HG03280 (cell line): ENCODE results near the gene UNC5C.

Source experiments
- ATAC-seq: cut with Tn5 transposase; IDR thresholded peaks from one replicate; pipeline ENCODE4 v1.9.1; 2021; ENCODE audit warnings: mild to moderate bottlenecking, moderate library complexity; ENCODE audit not compliant: unreplicated experiment

Gene UNC5C

GRCh38 chr4:95469617-95470016 lies 79.2 kb downstream of the UNC5C start:
- no peak for ATAC-seq

DNA sequence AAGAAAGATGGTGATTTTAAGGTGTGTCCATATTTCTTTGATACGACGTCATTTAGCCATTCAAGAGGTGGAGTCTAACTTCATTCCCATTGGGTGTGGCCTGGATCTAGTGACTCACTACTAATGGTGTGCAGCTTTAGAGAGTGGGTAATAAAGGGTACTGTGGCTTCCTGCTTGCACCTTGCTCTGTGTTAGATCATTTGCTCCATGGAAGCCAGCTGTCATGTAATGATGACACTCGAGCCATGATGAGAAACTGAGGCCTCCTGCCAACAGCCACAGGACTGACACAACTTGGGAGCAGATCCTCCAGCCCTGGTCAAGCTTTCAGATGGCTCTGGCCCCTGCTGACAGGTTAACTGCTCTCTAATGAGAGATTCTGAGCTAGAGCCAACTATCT lies 82.0 kb downstream of the UNC5C start:
- no peak for ATAC-seq

- no peak for ATAC-seq
Observed at GRCh38 chr4:95465010-95465409, 83.8 kb downstream of the UNC5C start.

- ATAC-seq: no peak
Observed at GRCh38 chr4:95462921-95463320, 85.9 kb downstream of the UNC5C start.

DNA sequence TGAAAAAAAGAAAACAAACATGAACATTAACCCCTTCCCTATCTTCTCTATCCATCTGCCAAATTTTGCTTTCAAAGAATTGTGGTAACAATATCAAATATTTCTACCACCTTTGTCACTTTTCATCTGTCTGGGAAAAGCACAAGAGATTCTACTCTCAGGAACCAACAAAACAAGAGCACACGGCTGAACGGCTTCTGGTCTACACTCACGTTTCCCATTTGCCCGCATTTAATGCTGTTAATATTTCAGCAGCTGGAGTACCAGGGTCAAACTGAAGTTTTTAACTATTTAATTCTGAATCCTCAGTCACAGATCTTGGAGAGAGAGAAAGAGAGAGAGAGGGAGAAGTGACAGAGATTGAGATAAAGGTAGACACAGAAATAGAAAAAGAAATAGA lies 91.4 kb downstream of the UNC5C start:
- ATAC-seq: no peak

DNA sequence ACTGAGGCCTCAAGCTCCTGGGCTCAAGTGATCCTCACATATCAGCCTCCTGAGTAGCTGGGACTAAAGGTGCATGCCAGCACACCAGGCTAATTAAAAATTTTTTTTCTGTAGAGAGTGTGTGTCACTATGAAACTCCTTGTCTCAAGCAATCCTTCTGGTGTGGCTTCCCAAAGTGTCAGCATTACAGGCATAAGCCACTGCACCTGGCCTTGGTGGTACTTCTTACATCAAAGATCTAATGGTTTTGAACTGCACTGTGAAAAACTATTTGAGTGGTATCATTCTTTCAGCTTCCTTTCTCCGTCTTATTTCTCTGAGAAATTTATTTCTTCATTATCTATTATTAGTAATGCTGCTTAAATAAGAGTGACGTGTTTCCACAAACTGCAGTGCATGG lies 98.5 kb downstream of the UNC5C start:
- no peak for ATAC-seq

DNA sequence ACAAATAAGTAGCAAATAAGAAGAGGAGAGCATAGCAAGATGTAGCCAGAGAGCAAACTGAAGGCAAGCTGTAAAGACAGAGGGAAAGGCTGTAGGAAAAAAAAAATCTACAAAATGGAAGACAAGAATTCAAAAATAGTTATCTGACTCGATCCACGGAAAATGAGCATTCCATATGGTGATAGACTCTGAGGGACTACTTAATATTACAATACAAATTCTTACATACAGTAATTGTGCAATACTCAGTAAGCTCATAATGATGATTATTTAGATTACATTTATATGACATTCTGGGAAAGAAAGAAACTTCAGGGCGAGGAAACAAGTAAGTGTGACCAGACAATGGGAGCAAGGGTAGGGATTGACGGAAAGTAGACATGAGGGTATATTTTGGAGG lies 102.6 kb downstream of the UNC5C start:
- no peak for ATAC-seq

DNA sequence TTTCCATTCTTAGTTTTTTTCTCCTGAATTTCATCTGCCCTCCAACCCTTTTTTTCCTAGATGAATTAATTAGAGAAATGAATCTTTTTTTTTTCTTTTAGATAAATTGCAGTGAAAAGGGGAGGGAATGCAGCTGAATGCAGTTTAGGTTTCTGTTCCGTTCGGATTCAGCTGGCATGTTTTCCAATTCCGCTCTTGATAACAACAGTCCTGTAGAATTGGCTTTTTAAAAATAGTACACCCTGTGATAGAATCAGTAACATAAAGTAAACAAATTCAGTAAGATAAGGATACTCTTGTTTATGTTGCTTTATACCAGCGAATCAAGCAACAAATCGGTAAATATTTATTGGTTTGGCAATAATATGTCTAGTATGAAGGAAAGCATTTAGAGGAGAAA lies 103.5 kb downstream of the UNC5C start:
- no peak for ATAC-seq

DNA sequence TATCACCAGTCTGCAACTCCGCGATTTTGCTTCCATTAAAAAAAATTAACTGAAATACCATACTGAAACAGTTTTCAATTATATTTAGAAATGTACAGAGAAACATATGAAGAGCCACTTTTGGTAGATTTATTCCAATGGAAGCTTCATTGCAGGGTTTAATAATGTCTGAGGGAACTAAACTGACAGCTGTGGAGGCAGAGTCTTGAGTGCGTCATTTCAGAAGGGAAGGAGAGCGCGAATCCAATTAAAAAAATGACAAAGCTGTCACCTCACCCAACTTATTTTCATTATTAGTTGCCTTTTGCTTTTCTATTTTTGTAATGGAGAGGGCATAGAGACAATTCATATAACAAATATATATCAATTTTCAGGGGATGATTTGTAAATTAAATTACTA lies 104.0 kb downstream of the UNC5C start:
- ATAC-seq: no peak

DNA sequence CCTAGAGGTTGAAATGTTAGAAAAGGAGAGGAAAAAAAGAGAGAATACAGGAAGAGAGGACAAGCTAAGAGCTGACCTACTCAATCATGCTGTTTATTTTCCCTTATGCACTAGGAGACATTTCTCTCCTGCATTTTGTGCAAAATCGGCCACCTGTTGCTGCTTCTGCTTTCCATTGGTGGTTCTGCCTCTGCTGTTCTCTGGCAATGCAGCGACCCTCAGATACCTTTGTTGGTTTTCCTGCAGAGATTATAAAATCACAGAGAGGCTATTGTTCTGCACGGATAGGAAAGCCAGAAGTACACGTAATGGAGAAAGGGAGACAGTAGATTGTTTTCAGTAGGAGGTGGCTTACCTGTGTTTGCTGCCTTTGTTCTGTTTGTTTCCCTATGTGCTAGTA lies 108.9 kb downstream of the UNC5C start:
- no peak for ATAC-seq

GRCh38 chr4:95439071-95439470 lies 109.7 kb downstream of the UNC5C start:
- no peak for ATAC-seq

DNA sequence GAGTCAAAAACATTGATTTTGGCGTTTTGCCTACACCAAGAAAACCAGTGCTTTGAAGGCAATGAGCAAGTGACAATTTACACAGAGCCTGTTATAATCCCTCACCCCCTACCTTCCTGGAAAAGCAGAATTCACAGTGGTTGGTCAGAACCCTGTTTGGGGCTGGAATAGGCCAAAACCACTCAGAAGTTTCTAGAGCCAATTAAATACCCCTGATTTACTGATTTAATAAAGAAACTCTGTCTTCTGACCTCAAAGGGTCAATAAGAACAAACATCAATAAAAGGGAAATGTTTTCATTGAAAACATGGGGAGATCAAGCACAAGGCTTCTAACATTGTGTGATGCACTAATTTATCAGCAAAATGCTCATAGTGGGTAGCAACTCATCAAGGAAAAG lies 116.3 kb downstream of the UNC5C start:
- no peak for ATAC-seq

DNA sequence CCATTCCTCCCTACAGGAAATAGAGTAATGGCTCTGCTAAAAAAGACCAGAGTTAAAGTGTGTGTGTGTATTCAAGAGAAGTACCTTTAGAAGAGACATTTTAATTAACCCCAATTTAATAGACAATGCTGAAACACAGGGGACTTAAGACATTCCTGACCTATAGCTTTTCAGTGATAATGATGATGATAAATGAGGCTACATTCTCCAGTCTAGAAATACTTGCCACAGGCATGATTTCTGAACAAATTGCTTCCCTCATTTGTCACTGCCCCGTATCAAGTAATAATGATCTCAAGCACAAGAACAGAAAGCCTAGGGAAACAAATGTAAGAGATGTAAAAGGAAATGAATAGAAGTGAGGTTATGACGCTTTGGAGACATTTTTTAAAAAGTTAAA lies 117.1 kb downstream of the UNC5C start:
- no peak for ATAC-seq

DNA sequence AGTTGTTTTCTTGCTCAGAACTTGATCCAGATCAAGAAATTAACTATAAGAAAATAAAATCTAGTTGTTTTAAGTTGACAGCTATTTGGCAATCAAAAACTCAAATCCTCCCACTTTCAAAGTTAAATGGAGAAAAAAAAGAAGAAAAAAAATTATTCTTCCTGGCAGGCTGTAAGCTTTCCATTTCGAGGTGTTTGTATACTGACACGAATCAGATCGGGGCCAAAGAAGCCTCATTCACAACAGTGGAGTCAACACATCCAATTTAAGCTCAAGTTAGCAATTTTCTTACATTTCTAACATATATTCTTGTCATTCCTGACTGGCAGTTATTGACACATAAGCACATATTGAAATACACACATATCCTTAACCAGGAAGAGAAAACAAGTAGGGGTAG lies 119.4 kb downstream of the UNC5C start:
- ATAC-seq: no peak

DNA sequence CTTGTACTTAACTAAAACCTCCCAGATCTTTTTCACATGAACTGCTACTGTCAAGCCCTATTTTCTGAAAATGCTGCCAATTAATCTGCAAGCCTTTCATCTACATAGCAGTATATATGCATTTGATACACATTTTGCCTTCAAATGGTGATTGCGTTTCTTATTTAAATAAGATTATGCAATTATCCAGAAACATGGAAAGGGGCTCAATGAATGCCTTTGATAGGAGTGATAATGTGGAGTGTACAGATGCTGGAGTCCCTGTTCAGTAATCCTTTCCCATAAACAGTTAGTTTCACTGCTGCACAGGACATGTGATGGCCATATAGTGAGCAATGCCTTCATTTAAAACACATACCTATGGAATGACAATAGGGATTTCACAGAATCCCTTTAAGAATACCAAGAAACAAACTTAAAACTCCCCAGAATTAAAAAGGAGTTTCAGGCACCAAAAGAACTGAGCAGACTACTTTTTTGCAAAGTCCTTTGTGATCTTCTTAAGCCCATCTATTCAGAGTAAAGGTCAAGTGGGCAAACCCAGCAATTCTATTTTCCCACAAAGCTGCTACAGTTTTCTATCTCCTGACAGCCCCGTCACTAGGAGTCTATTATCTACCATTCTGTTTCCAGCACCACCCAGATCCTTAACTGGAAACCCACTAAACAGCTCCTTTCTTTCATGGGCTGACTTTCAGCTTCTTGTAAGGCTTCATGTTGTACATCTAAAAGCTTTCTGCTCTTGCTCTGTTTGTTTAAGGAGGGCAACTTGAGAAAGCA lies 120.3 kb downstream of the UNC5C start:
- ATAC-seq: no peak

- no peak for ATAC-seq
Observed at GRCh38 chr4:95426455-95426854, 122.3 kb downstream of the UNC5C start.

- ATAC-seq: no peak
Observed at GRCh38 chr4:95422436-95422835, 126.3 kb downstream of the UNC5C start.

GRCh38 chr4:95421869-95422268 lies 126.9 kb downstream of the UNC5C start:
- ATAC-seq: no peak

DNA sequence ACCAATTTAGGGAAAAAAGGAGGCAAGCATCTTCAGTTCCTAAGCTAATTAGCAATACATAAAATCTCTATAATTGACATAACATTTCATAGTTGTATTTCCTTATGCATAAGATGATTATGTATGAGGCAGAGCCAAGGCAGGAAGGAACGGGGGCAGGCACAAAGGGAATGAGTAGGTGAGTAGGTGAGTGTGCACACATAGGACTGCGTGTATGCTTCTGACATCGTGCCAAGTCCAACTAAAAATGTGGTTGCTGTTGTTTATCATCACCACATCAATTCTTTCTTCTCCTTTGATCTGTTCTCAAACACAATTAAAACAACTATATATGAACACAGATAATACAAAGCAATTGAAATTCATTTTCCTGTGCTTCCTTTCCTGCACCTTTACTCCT lies 131.2 kb downstream of the UNC5C start:
- no peak for ATAC-seq

DNA sequence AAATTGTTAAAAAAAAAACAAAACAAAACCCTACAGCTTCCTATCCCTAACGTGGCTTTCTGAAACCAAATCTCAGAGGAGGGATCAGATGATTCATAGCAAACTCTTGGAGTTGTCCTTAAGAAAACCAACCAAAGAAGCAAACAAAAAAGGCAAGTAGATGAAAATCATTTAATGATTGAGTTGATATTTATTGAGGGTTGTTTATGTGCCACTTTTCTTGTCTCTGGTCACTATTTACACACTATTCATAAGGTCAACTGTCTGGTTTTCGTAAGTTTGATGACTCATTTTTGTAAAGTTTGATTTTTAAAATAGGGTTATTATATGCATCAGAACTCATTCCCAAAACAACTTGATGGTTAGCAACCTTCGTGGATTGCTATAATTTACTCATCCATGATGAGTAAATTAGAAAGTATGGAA lies 133.4 kb downstream of the UNC5C start:
- no peak for ATAC-seq

- no peak for ATAC-seq
Observed at GRCh38 chr4:95411371-95412088, 137.2 kb downstream of the UNC5C start.

DNA sequence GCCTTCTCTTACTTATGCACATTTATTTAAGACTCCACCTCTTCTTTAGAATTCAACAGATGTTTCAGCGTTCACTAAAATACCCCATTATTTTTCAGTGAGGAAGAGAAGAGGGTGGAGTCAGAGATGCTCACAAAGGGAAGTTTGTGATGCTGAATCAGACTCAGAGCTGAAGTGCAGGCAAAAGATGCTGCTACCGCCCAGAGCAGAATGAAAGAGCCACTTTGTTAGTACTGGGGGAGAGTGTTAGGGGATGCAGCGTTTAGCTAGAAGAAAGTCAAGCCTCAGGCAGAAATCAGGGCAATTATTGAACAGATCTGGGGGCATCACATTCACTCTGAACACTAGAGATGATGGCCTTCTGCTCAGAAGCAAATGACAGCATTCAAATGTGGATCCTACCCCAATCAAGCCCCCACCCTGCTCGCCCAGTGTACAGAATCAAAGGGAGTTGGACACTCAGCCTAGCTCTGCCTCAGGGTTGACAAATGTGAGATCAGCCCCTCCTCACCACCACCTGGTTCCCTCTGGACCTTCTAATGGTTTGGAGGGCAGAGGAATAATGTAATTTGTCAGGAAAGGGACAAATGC lies 138.3 kb downstream of the UNC5C start:
- ATAC-seq: no peak
